GM23248 (cell line): Measurements from ENCODE around the gene KIF9.

Experiments
- EZH2 ChIP-seq: fragments of 200-600 bp; sonication (generic); IDR thresholded peaks from 2 replicates; pipeline ENCODE4 v1.6.1; 2018; ENCODE audit warnings: antibody characterized with exemption, mild to moderate bottlenecking; ENCODE audit not compliant: insufficient read depth, poor library complexity, severe bottlenecking
- EZH2phosphoT487 ChIP-seq: fragments of 200-600 bp; sonication (generic); IDR thresholded peaks from 2 replicates; pipeline ENCODE4 v1.6.1; 2018; ENCODE audit warnings: antibody characterized with exemption, moderate library complexity, mild to moderate bottlenecking, low read depth; ENCODE audit not compliant: insufficient read depth

GRCh38 chr3:47273564-47273963 lies 9.0 kb downstream of the KIF9 start:
- TF ChIP-seq EZH2 (no peak), EZH2phosphoT487 (no peak)
